HCEC 1CT (cell line): ENCODE results near the gene LRP10.

Experiments used
- DNase-seq: peaks from one replicate; pipeline ENCODE4 v3.0.0-alpha.2; 2017

Gene LRP10

GRCh38 chr14:22920697-22921096 lies 49.2 kb downstream of the LRP10 start:
- DNase-seq: no peak

- no peak for DNase-seq
Observed at GRCh38 chr14:22922294-22922693, 50.8 kb downstream of the LRP10 start.

- DNase-seq: no peak
Observed at GRCh38 chr14:22923746-22924145, 52.2 kb downstream of the LRP10 start.

GRCh38 chr14:22925513-22925912 lies 54.0 kb downstream of the LRP10 start:
- DNase-seq: no peak

- DNase-seq: peak; percentile 47
Observed at GRCh38 chr14:22926316-22926715, 54.8 kb downstream of the LRP10 start.

- no peak for DNase-seq
Observed at GRCh38 chr14:22928237-22929103, 56.9 kb downstream of the LRP10 start.

- peak; percentile 100 for DNase-seq
Observed at GRCh38 chr14:22929104-22929960, 57.8 kb downstream of the LRP10 start, which contains the start of gene PRMT5. TSS of gene PRMT5 (minus strand) at chr14:22929376. CDS start at chr14:22929361, 15 bp downstream.

GRCh38 chr14:22929961-22930364 lies 58.4 kb downstream of the LRP10 start:
- DNase-seq: no peak
